Smooth muscle cell of the coronary artery (primary cell): ENCODE measurements around the gene SNORC. TPM values are rescaled to one million over a fixed set of nuclear protein-coding genes. Genes with fewer than 3 reads are reported as not detected.

Experiments
- total RNA-seq: library from RNA; depleted of rRNA; stranded (reverse); fragments of >200 nt; gene quantifications from 2 replicates; pipeline ENCODE4 v1.2.3, GENCODE V29; 2014; ENCODE audit warnings: low replicate concordance

Gene SNORC
- 0.59 and 0.83 TPM in 2 replicates for total RNA-seq

GRCh38 chr2:232870018-232870765 is at the start of gene SNORC:
TSS of gene SNORC (plus strand) at chr2:232870264. CDS start at chr2:232870342, 78 bp downstream.

Other genes starting within 250 kb of the SNORC start
- 0.23 and 0.30 TPM in 2 replicates for gene EFHD1, start 236.7 kb upstream of the SNORC start, total RNA-seq
- 39.7 and 166 TPM in 2 replicates for gene GIGYF2, start 172.9 kb upstream of the SNORC start, total RNA-seq
- gene KCNJ13, start 93.7 kb upstream of the SNORC start, total RNA-seq = not detected in 2 replicates
- gene NGEF, start 143.0 kb downstream of the SNORC start, total RNA-seq = under 0.01 and 0.38 TPM in 2 replicates
- gene NEU2, start 162.4 kb downstream of the SNORC start, total RNA-seq = not detected in 2 replicates
- 0.12 and 0.83 TPM in 2 replicates for gene INPP5D, start 190.1 kb downstream of the SNORC start, total RNA-seq